ENCODE data around the gene ACOT11. TPM values are rescaled to one million over a fixed set of nuclear protein-coding genes. Genes with fewer than 3 reads are reported as not detected.

ACOT11 gene
- total and polyA plus RNA-seq, 2 of the 4 experiments (the other 2 are of a cell fraction): 2.5 to 2.7 TPM

GRCh38 chr1:54606096-54606989 lies 58.3 kb downstream of the ACOT11 start (continued):
- no peak for TF ChIP-seq MXI1 (IDR thresholded peaks at IDR 0.05; ENCODE audit: borderline replicate concordance, low read depth, low read length)

DNA sequence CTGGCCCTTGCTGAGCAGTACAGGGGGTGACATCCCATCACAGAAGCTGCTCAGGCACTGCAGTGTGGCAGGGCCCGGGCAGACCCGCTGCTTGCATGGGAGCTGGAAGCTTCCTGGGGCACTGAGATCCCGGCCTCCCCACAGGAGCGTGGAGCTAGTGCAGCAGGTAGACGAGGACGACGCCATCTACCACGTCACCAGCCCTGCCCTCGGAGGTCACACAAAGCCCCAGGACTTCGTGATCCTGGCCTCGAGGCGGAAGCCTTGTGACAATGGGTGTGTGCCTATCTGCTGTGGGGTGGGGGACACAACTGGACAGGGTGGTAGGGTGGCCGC lies 58.9 kb downstream of the ACOT11 start:
- H2BK15ac ChIP-seq (ENCODE audit: low read depth, low read length): no peak overlapping the region
- no peak overlapping the region for H3K18ac ChIP-seq (ENCODE audit: low read depth, low read length)
- in situ Hi-C loops (cut with MboI; ENCODE audit: low sequenced_read_pairs): no loop called here
- H3K9ac ChIP-seq (ENCODE audit: low read depth, low read length): no peak overlapping the region
- H3K4me2 ChIP-seq (ENCODE audit: low read depth, low read length): no peak overlapping the region
- no peaks in the 10 kb centered on the region for H3K4me1 ChIP-seq (ENCODE audit: control insufficient read depth, insufficient read depth, low read length)
- TF ChIP-seq, protein P1, sequence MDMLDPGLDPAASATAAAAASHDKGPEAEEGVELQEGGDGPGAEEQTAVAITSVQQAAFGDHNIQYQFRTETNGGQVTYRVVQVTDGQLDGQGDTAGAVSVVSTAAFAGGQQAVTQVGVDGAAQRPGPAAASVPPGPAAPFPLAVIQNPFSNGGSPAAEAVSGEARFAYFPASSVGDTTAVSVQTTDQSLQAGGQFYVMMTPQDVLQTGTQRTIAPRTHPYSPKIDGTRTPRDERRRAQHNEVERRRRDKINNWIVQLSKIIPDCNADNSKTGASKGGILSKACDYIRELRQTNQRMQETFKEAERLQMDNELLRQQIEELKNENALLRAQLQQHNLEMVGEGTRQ (IDR thresholded peaks at IDR 0.05; ENCODE audit: low read depth, low read length): no peak
- no peak for TF ChIP-seq MAZ (IDR thresholded peaks at IDR 0.05; ENCODE audit: borderline replicate concordance, low read depth, low read length)
- no peak for TF ChIP-seq RFX5 (IDR thresholded peaks at IDR 0.05; ENCODE audit: low read depth, low read length)
- no peak for TF ChIP-seq FOS (IDR thresholded peaks at IDR 0.05; ENCODE audit: low read depth, low read length)
- TF ChIP-seq NFE2L2 (IDR thresholded peaks at IDR 0.05; ENCODE audit: low read depth, low read length): no peak
- no peak for TF ChIP-seq CHD1 (IDR thresholded peaks at IDR 0.05; ENCODE audit: low read depth, low read length)
- no peak for TF ChIP-seq MXI1 (IDR thresholded peaks at IDR 0.05; ENCODE audit: borderline replicate concordance, low read depth, low read length)
- TF ChIP-seq, protein P2, sequence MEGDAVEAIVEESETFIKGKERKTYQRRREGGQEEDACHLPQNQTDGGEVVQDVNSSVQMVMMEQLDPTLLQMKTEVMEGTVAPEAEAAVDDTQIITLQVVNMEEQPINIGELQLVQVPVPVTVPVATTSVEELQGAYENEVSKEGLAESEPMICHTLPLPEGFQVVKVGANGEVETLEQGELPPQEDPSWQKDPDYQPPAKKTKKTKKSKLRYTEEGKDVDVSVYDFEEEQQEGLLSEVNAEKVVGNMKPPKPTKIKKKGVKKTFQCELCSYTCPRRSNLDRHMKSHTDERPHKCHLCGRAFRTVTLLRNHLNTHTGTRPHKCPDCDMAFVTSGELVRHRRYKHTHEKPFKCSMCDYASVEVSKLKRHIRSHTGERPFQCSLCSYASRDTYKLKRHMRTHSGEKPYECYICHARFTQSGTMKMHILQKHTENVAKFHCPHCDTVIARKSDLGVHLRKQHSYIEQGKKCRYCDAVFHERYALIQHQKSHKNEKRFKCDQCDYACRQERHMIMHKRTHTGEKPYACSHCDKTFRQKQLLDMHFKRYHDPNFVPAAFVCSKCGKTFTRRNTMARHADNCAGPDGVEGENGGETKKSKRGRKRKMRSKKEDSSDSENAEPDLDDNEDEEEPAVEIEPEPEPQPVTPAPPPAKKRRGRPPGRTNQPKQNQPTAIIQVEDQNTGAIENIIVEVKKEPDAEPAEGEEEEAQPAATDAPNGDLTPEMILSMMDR (conservative IDR thresholded peaks at IDR 0.05; ENCODE audit: low read depth, low read length): no peak
- TF ChIP-seq RAD21 (IDR thresholded peaks at IDR 0.05; ENCODE audit: low read length): no peak
- no peak for TF ChIP-seq MAFK (IDR thresholded peaks at IDR 0.05; ENCODE audit: low read depth, low read length)
- no peak for TF ChIP-seq POLR2A (IDR thresholded peaks at IDR 0.05; ENCODE audit: low read depth, low read length)
- TF ChIP-seq RCOR1 (IDR thresholded peaks at IDR 0.05; ENCODE audit: insufficient replicate concordance, low read length): no peak
- no peak for TF ChIP-seq CEBPB (IDR thresholded peaks at IDR 0.05; ENCODE audit: low read depth, low read length)
- no peak for TF ChIP-seq BHLHE40 (IDR thresholded peaks at IDR 0.05; ENCODE audit: low read depth, low read length)
- no peaks in the 10 kb centered on the region for H3K9me3 ChIP-seq (ENCODE audit: control insufficient read depth, insufficient read depth, low read length)
- no peak overlapping the region for H4K8ac ChIP-seq (ENCODE audit: low read depth in 2 of 2, low read length in 2 of 2)
- H3K79me1 ChIP-seq (ENCODE audit: low read depth in 1 of 2, low read length in 2 of 2): no peaks in the 10 kb centered on the region
- H3K23ac ChIP-seq (ENCODE audit: low read depth, low read length): no peak overlapping the region
- DNase-seq (no peak), ATAC-seq (ENCODE audit: low read depth) (no peak)
- no peak overlapping the region for H2BK120ac ChIP-seq (ENCODE audit: low read depth, low read length)
- no peak overlapping the region for H2AK5ac ChIP-seq (ENCODE audit: low read depth, low read length)
- H3K27me3 ChIP-seq (ENCODE audit: control insufficient read depth, insufficient read depth, low read length): no peaks in the 10 kb centered on the region
- no peak overlapping the region for H2BK5ac ChIP-seq (ENCODE audit: low read depth, low read length, poor library complexity, severe bottlenecking)
- no peaks in the 10 kb centered on the region for H4K20me1 ChIP-seq (ENCODE audit: insufficient read depth, low read length)
- WGBS, 2 experiments (ENCODE audit: extremely low coverage in 2 of 2, insufficient read length in 1 of 2): 80% methylated on average over 2 of the region's 13 CpGs; no CpG with 5 or more reads in 1 of the 2 experiments
- H3K4ac ChIP-seq (ENCODE audit: low read depth, low read length): no peak overlapping the region
- no peak overlapping the region for H3K14ac ChIP-seq (replicated peaks; ENCODE audit: low read depth, low read length)
- intact Hi-C loops (cut with micrococcal nuclease): no loop called here
- no peak overlapping the region for H4K91ac ChIP-seq (ENCODE audit: insufficient read depth, low read depth, low read length)
- H2BK20ac ChIP-seq (ENCODE audit: low read depth, low read length): no peak overlapping the region
- no peaks in the 10 kb centered on the region for H3K36me3 ChIP-seq (ENCODE audit: control insufficient read depth, insufficient read depth, low read length)
- ChIA-PET POLR2A (ENCODE audit: unreplicated experiment) (no interaction called here), CTCF (no interaction called here)
- H3K9me1 ChIP-seq (ENCODE audit: insufficient read depth, low read length): peaks cover 5% of the 10 kb centered on the region
- H4K5ac ChIP-seq (ENCODE audit: low read depth, low read length): no peak overlapping the region
- no peak overlapping the region for H2AK9ac ChIP-seq (replicated peaks; ENCODE audit: low read depth, low read length, poor library complexity)
- no peak overlapping the region for H2AFZ ChIP-seq (replicated peaks; ENCODE audit: low read length, poor library complexity)
- dilution Hi-C loops (cut with HindIII; ENCODE audit: low sequenced_read_pairs, unreplicated experiment): no loop called here
- H3K56ac ChIP-seq (ENCODE audit: extremely low read depth, insufficient read depth, low read length): no peak overlapping the region
- no peak overlapping the region for H3K27ac ChIP-seq (ENCODE audit: insufficient read depth, low read length)
- H3K4me3 ChIP-seq (ENCODE audit: insufficient read depth, low read depth, low read length): no peak overlapping the region
- BruUV-seq (replicated peaks): no TSS peak
